Measurements from ENCODE around the gene CCDC146. TPM values are rescaled to one million over a fixed set of nuclear protein-coding genes. Genes with fewer than 3 reads are reported as not detected.

Gene CCDC146
- total and polyA plus RNA-seq, 2 of the 13 experiments (the other 11 are each of a cell fraction or from before 2014, with no cell fraction given) = 2.4 to 4.1 TPM

- FAIRE-seq (no peak), ATAC-seq (0 out of 3 replicates have a peak, but pooled peaks have one; percentile 35), DNase-seq (ENCODE audit: low spot score) (peak; percentile 13)
- ChIA-PET CTCF (ENCODE audit: low intra/inter-chr PET ratio, low total read pairs) (no interaction called here), POLR2A (no interaction called here)
- H3K9ac ChIP-seq (ENCODE audit: insufficient read depth, low read depth, low read length) = no peak overlapping the region
- H3K4me1 ChIP-seq (ENCODE audit: insufficient read depth, low read length) = peaks cover 12% of the 10 kb centered on the region; the same call in 1 of the 2 replicates
- 42% methylated on average over 2 of the region's 2 CpGs for WGBS (ENCODE audit: low lambda C conversion rate)
- no peak overlapping the region for H3K27ac ChIP-seq (ENCODE audit: extremely low read length, insufficient read depth, low read length)
- in situ Hi-C loops (cut with HindIII; ENCODE audit: extremely low pct_ligation_motif_present, low pct_unique_long_range_greater_than_20kb) = no loop called here
- H3K9me3 ChIP-seq (ENCODE audit: low read length) = peaks cover 4% of the 10 kb centered on the region; the same call in 1 of the 2 replicates
- BruUV-seq (replicated peaks) = no TSS peak
- H3K4me3 ChIP-seq (replicated peaks in 1 of 3; ENCODE audit: insufficient read depth in 1 of 3, low read depth in 2 of 3, low read length in 3 of 3) = no peak overlapping the region
- intact Hi-C loops (cut with micrococcal nuclease; ENCODE audit: unreplicated experiment) = no loop called here
- H4K20me1 ChIP-seq (ENCODE audit: insufficient read depth, low read length) = no peaks in the 10 kb centered on the region
- no peaks in the 10 kb centered on the region for H3K36me3 ChIP-seq (replicated peaks in 1 of 2; ENCODE audit: control insufficient read depth in 1 of 2, insufficient read depth in 2 of 2, low read length in 2 of 2)
- H3K79me2 ChIP-seq (ENCODE audit: insufficient read depth, low read length) = no peaks in the 10 kb centered on the region
- H3K4me2 ChIP-seq (ENCODE audit: low read depth, low read length) = no peak overlapping the region
- no peaks in the 10 kb centered on the region for H3K27me3 ChIP-seq (ENCODE audit: control insufficient read depth in 1 of 2, insufficient read depth in 2 of 2, low read length in 2 of 2)
- no peak overlapping the region for H2AFZ ChIP-seq (ENCODE audit: low read length)
- TF ChIP-seq ATF2 (CRISPR knock-in tag; IDR thresholded peaks at IDR 0.05) (no peak), HINFP (CRISPR knock-in tag; IDR thresholded peaks at IDR 0.05; ENCODE audit: low read depth) (no peak), HNRNPL (IDR thresholded peaks at IDR 0.05; ENCODE audit: low read depth, low read length) (no peak), ZNF3 (CRISPR knock-in tag; IDR thresholded peaks at IDR 0.05) (no peak), ZGPAT (CRISPR knock-in tag; IDR thresholded peaks at IDR 0.05) (no peak), RFX5 (IDR thresholded peaks at IDR 0.05; ENCODE audit: low read depth, low read length) (no peak), ZNF816 (CRISPR knock-in tag; IDR thresholded peaks at IDR 0.05; ENCODE audit: borderline replicate concordance) (no peak), SNRNP70 (IDR thresholded peaks at IDR 0.05; ENCODE audit: low read depth, low read length) (no peak), HNF1B (CRISPR knock-in tag; IDR thresholded peaks at IDR 0.05) (no peak), ZNF331 (CRISPR knock-in tag; IDR thresholded peaks at IDR 0.05) (no peak), ZNF883 (CRISPR knock-in tag; IDR thresholded peaks at IDR 0.05; ENCODE audit: not compliant biosample characterization) (no peak), DBP (CRISPR knock-in tag; IDR thresholded peaks at IDR 0.05; ENCODE audit: not compliant biosample characterization) (no peak), ZMYM4 (CRISPR knock-in tag; IDR thresholded peaks at IDR 0.05) (no peak), MTF1 (CRISPR knock-in tag; IDR thresholded peaks at IDR 0.05) (no peak), MLLT10 (CRISPR knock-in tag; IDR thresholded peaks at IDR 0.05) (no peak), RFXAP (CRISPR knock-in tag; IDR thresholded peaks at IDR 0.05; ENCODE audit: borderline replicate concordance) (no peak)
Measured at GRCh38 chr7:77223261-77223660, 100.8 kb downstream of the CCDC146 start.
